Stimulated activated CD4-positive, alpha-beta T cell treated with anti-CD3 and anti-CD28 coated beads, Interleukin-12 subunit alpha, Interleukin-12 subunit beta, amount 100 ng/mL, for 48 hours (primary cell): ENCODE results near the gene GRIK1.

ENCODE experiments used
- DNase-seq, 3 donors: peaks; one replicate each; pipeline ENCODE4 v3.0.0-alpha.2; 2020; ENCODE audit warnings: low read depth in 2 of 3, low spot score in 1 of 3

The GRIK1 gene

DNA sequence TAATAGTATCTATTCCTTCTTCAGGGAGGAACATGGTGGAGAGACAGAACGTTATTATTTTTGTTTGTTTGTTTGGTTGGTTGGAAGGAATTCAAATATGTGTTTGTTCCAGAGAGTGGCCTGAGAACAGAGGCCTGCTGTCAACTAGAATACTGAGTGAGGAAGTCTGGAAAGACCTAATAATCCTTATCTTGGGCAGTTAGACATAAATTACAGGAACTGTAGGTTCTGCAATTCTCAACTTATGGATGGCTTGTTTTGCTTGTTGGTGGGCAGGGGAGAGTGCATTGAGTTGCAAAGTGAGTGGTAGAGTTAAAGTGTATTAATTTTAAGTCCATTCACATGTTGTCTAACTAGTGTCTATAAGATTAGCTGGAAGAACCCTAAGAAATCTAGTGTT lies 443.5 kb downstream of the GRIK1 start:
- no peak for DNase-seq

DNA sequence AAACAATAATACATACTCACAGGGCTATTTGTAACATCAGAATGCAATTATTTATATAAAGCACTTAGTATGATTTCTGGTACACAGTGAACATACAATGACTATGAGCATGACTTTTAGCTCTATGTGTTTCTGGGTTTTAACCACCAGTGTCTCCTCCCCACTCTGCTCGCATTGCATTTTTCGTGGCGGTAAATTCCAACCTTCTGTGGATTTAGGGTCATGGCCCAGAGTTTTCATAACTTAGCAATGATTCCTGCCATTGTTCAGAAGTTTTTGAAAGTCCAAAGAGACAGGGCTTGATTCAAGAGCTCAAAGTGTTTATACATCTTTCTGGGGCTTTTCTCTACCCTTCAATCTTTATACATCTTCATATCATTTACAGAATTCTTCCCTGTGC lies 449.8 kb downstream of the GRIK1 start:
- DNase-seq, result no peak

DNA sequence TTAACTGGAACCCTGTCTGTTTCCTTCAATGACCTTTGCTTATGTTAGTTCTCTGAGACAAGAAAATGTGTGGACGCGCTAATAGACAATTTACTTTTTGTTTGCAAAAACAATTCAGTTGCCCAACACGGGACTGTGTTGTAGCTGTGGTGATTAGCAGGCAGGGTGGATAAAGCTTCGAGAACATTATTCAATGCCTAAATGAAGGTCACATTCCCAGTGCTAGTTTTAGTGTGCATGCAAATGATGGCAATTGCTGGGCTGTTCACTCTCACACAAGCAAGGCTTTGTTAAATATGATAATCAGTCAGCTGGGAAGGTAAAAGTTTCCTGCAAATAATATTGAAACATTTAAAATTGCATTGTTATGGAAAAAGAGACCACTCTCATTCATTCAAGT lies 452.6 kb downstream of the GRIK1 start:
- DNase-seq, result no peak
